H1 (cell line): ENCODE data around the gene SLC13A3. TPM values are rescaled to one million over a fixed set of nuclear protein-coding genes. Genes with fewer than 3 reads are reported as not detected.

Experiments
- CTCF ChIA-PET: fragments of 300-600 bp; sonication (Branson Sonifier 250); formaldehyde crosslinking; loops from one replicate; lab custom pipeline; 2021; ENCODE audit not compliant: partially characterized antibody; lab: Charles Lee
- POLR2A ChIA-PET: fragments of 300-600 bp; sonication (Branson Sonifier 250); formaldehyde crosslinking; loops from one replicate; lab custom pipeline; 2021; ENCODE audit warnings: inconsistent platforms; ENCODE audit not compliant: partially characterized antibody; lab: Charles Lee
- DNase-seq, 2 experiments: peaks; one replicate each; pipeline versions ENCODE4 v3.0.0 to v3.0.0-alpha.2; 2010 to 2022; ENCODE audit warnings: low spot score in 2 of 2, low read depth in 1 of 2, mixed read lengths in 1 of 2
- FAIRE-seq: peaks from 2 replicates; lab custom pipeline; 2011; peaks lifted over from hg19 to GRCh38; lab: Jason Lieb, UNC
- H2AFZ ChIP-seq: 2 replicates; pipeline ENCODE4 v1.8.1; 2012; ENCODE audit warnings: low read length, inconsistent platforms
- H2AK5ac ChIP-seq: 2 replicates; pipeline ENCODE4 v1.6.1; 2013; ENCODE audit warnings: low read depth, low read length
- H2BK120ac ChIP-seq: replicated peaks from 2 replicates; pipeline ENCODE3; 2013; ENCODE audit warnings: low read depth, low read length, inconsistent platforms
- H2BK12ac ChIP-seq: 2 replicates; pipeline ENCODE4 v1.6.1; 2013; ENCODE audit warnings: low read depth, low read length
- H2BK15ac ChIP-seq: 2 replicates; pipeline ENCODE4 v1.6.1; 2013; ENCODE audit warnings: low read length
- H2BK20ac ChIP-seq: 2 replicates; pipeline ENCODE4 v1.6.1; 2013; ENCODE audit warnings: low read length
- H2BK5ac ChIP-seq: 2 replicates; pipeline ENCODE4 v1.6.1; 2013; ENCODE audit warnings: low read depth, low read length
- H3K14ac ChIP-seq: 2 replicates; pipeline ENCODE4 v1.6.1; 2013; ENCODE audit warnings: inconsistent platforms; ENCODE audit not compliant: insufficient read length
- H3K18ac ChIP-seq: 2 replicates; pipeline ENCODE4 v1.6.1; 2013; ENCODE audit warnings: low read length; ENCODE audit errors: extremely low read depth
- H3K23ac ChIP-seq: 2 replicates; pipeline ENCODE4 v1.6.1; 2013; ENCODE audit warnings: inconsistent platforms; ENCODE audit not compliant: insufficient read length
- H3K23me2 ChIP-seq: 2 replicates; pipeline ENCODE4 v1.6.1; 2013; ENCODE audit warnings: low read depth, low read length
- H3K27ac ChIP-seq: 2 replicates; pipeline ENCODE4 v1.6.1; 2011; ENCODE audit warnings: low read depth, low read length, inconsistent platforms
- H3K27me3 ChIP-seq, 4 experiments: replicated peaks in 1 of 4; 1 replicate in 1 of 4; 2 replicates in 3 of 4; pipeline versions ENCODE4 v1.6.1 to v1.8.1; 2011 to 2013; ENCODE audit warnings: low read length in 3 of 4, mild to moderate bottlenecking in 3 of 4, inconsistent platforms in 2 of 4, mixed read lengths in 2 of 4, moderate library complexity in 1 of 4; ENCODE audit not compliant: control insufficient read depth in 3 of 4, insufficient read depth in 3 of 4; ENCODE audit errors: extremely low read depth in 1 of 4
- H3K36me3 ChIP-seq, 4 experiments: 2 replicates each; pipeline versions ENCODE4 v1.6.1 to v1.8.1; 2011 to 2013; ENCODE audit warnings: mild to moderate bottlenecking in 4 of 4, low read length in 3 of 4, moderate library complexity in 2 of 4, control low read depth in 1 of 4, inconsistent platforms in 1 of 4; ENCODE audit not compliant: insufficient read depth in 4 of 4, control insufficient read depth in 2 of 4
- H3K4ac ChIP-seq: replicated peaks from 2 replicates; pipeline ENCODE3; 2013; ENCODE audit warnings: low read length, low read depth, mixed read lengths, inconsistent platforms; ENCODE audit not compliant: insufficient read length
- H3K4me1 ChIP-seq, 4 experiments: replicated peaks in 1 of 4; 1 replicate in 1 of 4; 2 replicates in 3 of 4; pipeline versions ENCODE4 v1.6.1 to v1.8.1; 2011 to 2013; ENCODE audit warnings: low read length in 3 of 4, inconsistent platforms in 2 of 4, mixed read lengths in 1 of 4; ENCODE audit not compliant: insufficient read depth in 4 of 4, control insufficient read depth in 3 of 4
- H3K4me2 ChIP-seq, 2 experiments: 2 replicates each; pipeline versions ENCODE4 v1.6.1 to v1.8.1; 2011 to 2013; ENCODE audit warnings: low read depth in 2 of 2, low read length in 2 of 2, control low read depth in 1 of 2, inconsistent platforms in 1 of 2, mild to moderate bottlenecking in 1 of 2; ENCODE audit not compliant: insufficient read depth in 1 of 2
- H3K4me3 ChIP-seq, 4 experiments: fragments of 200-600, 300-600 bp in 1 of 4; sonication (generic), shearing (Covaris generic), sonication (Bioruptor Twin) in 1 of 4; 2 replicates each; pipeline versions ENCODE4 v1.5.1 to v1.8.1; 2011 to 2016; ENCODE audit warnings: low read length in 4 of 4, low read depth in 3 of 4, control low read depth in 2 of 4, inconsistent platforms in 2 of 4, mild to moderate bottlenecking in 2 of 4, mixed read lengths in 1 of 4, moderate library complexity in 1 of 4; ENCODE audit not compliant: insufficient read depth in 2 of 4; ENCODE audit errors: extremely low read depth in 1 of 4
- H3K56ac ChIP-seq: replicated peaks from 2 replicates; pipeline ENCODE3; 2013; ENCODE audit warnings: low read depth, mild to moderate bottlenecking, mixed read lengths, low read length, inconsistent platforms; ENCODE audit not compliant: insufficient read length
- H3K79me1 ChIP-seq: 2 replicates; pipeline ENCODE4 v1.6.1; 2013; ENCODE audit warnings: low read depth, low read length, control low read depth
- H3K79me2 ChIP-seq, 2 experiments: 2 replicates each; pipeline versions ENCODE4 v1.6.1 to v1.8.1; 2012 to 2013; ENCODE audit warnings: low read length in 2 of 2, mild to moderate bottlenecking in 2 of 2, inconsistent platforms in 1 of 2; ENCODE audit not compliant: insufficient read depth in 2 of 2, control insufficient read depth in 1 of 2
- H3K9ac ChIP-seq, 4 experiments: replicated peaks in 1 of 4; 1 replicate in 1 of 4; 2 replicates in 3 of 4; pipeline versions ENCODE4 v1.6.1 to v1.8.1; 2011 to 2013; ENCODE audit warnings: low read depth in 3 of 4, low read length in 3 of 4, control low read depth in 2 of 4, mild to moderate bottlenecking in 2 of 4, moderate library complexity in 2 of 4, inconsistent platforms in 1 of 4; ENCODE audit errors: extremely low read depth in 1 of 4
- H3K9me3 ChIP-seq, 2 experiments: 2 replicates each; pipeline versions ENCODE4 v1.6.1 to v1.8.1; 2012 to 2013; ENCODE audit warnings: mild to moderate bottlenecking in 2 of 2, moderate library complexity in 2 of 2, control low read depth in 1 of 2, inconsistent platforms in 1 of 2, low read depth in 1 of 2, low read length in 1 of 2, mixed read lengths in 1 of 2; ENCODE audit not compliant: insufficient read depth in 2 of 2
- H4K20me1 ChIP-seq, 2 experiments: replicated peaks in 1 of 2; 2 replicates each; pipeline versions ENCODE3 to v1.8.1; 2011 to 2013; ENCODE audit warnings: inconsistent platforms in 2 of 2, low read length in 2 of 2, mild to moderate bottlenecking in 1 of 2; ENCODE audit not compliant: insufficient read depth in 2 of 2, control insufficient read depth in 1 of 2
- H4K5ac ChIP-seq: 2 replicates; pipeline ENCODE4 v1.6.1; 2013; ENCODE audit warnings: low read length, low read depth, mixed read lengths, inconsistent platforms; ENCODE audit not compliant: insufficient read length
- H4K8ac ChIP-seq: 2 replicates; pipeline ENCODE4 v1.8.0; 2013; ENCODE audit warnings: mild to moderate bottlenecking, moderate library complexity, low read length, inconsistent platforms; ENCODE audit not compliant: insufficient read depth; ENCODE audit errors: extremely low read depth
- H4K91ac ChIP-seq: replicated peaks from 2 replicates; pipeline ENCODE3; 2013; ENCODE audit warnings: low read length, mixed read lengths, inconsistent platforms; ENCODE audit not compliant: insufficient read length
- KDM1A ChIP-seq: fragments of 200-600, 300-600 bp; sonication (generic); IDR thresholded peaks from 2 replicates; pipeline ENCODE4 v1.7.1; 2016; ENCODE audit warnings: mild to moderate bottlenecking, low read length, borderline replicate concordance
- KDM5A ChIP-seq: fragments of 200-600 bp; IDR thresholded peaks from 2 replicates; pipeline ENCODE4 v1.7.1; 2012; ENCODE audit warnings: mild to moderate bottlenecking, low read length, inconsistent platforms, mixed read lengths
- SIN3A ChIP-seq, 2 experiments: IDR thresholded peaks in 1 of 2; conservative IDR thresholded peaks in 1 of 2; 2 replicates each; pipeline ENCODE4 v1.6.1; 2011 to 2012; ENCODE audit warnings: low read length in 2 of 2, improper control_type of control experiment in 1 of 2, low read depth in 1 of 2, mild to moderate bottlenecking in 1 of 2
- WGBS, 2 experiments: shearing (Covaris generic) in 1 of 2; methylation state at CpG; one replicate each; pipeline versions ENCODE4 v1.1.6 to v1.1.7; 2013 to 2015; ENCODE audit warnings: low lambda C conversion rate in 2 of 2, mixed read lengths in 2 of 2, inconsistent platforms in 1 of 2, low coverage in 1 of 2, missing lambda C conversion rate in 1 of 2; ENCODE audit not compliant: insufficient replicate concordance in 2 of 2, insufficient coverage in 1 of 2, insufficient read length in 1 of 2; ENCODE audit errors: extremely low coverage in 1 of 2, missing lambda C conversion rate in 1 of 2; 5-methylcytosine and 5-hydroxymethylcytosine counted together
- polyA plus RNA-seq, 7 experiments: library from polyadenylated mRNA; depleted of rRNA in 3 of 7; stranded (reverse) in 5 of 7; unstranded in 2 of 7; fragments of >200 nt in 5 of 7; fragments of 200-250 nt in 2 of 7; gene quantifications; 1 replicate in 5 of 7; 2 replicates in 1 of 7; 4 replicates in 1 of 7; pipeline versions ENCODE4 v1.2.1 to v1.2.3, GENCODE V29; 2011 to 2013; ENCODE audit warnings: missing spikeins in 2 of 7, mixed read lengths in 2 of 7
- total RNA-seq: library from RNA; stranded (reverse); fragmentation: NEBNext Ultra II Directional; extraction: Animal tissue kit (Norgen Biotek cat#: 25700); gene quantifications from 2 replicates; pipeline ENCODE4 v1.2.1, GENCODE V29; 2021
- TF ChIP-seq, protein P1 (sequence below): IDR thresholded peaks from 2 replicates; pipeline ENCODE4 v1.6.1; 2012; ENCODE audit warnings: inconsistent platforms

The SLC13A3 gene
- total and polyA plus RNA-seq, 2 of the 8 experiments (the other 6 are each of a cell fraction or from before 2014, with no cell fraction given): 9.4 to 12.6 TPM

DNA sequence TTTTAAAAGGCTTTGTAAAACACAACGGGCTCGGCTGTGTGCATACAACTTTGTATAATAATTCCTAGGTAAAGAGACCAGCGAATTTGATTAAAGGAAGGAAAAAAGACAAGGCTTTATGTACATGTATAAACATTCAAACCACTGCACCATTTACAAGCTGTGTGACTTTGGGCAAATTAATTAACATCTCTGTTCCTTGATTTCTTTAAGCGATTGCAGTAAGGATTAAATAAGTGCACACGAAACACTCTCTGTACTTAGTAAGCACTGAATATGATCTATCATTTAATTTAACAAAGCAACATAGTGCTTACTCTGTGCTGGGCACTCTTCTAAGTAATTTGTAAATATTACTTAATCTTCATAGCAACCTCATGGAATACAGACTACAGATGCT lies 81.3 kb downstream of the SLC13A3 start:
- no peak overlapping the region for H3K9ac ChIP-seq
- no peak overlapping the region for H2BK15ac ChIP-seq
- H3K23me2 ChIP-seq: no peaks in the 10 kb centered on the region
- H2BK5ac ChIP-seq: no peak overlapping the region
- no peak overlapping the region for H3K23ac ChIP-seq
- no peaks in the 10 kb centered on the region; a peak in 1 of 7 replicates for H3K4me1 ChIP-seq
- no peak overlapping the region for H2BK120ac ChIP-seq
- CTCF ChIA-PET: no interaction called here
- no peak overlapping the region for H3K14ac ChIP-seq
- no peaks in the 10 kb centered on the region for H3K9me3 ChIP-seq
- H3K27ac ChIP-seq: no peak overlapping the region
- H3K4me2 ChIP-seq: no peak overlapping the region
- no peak overlapping the region for H3K56ac ChIP-seq
- H3K18ac ChIP-seq: no peak overlapping the region
- no peak overlapping the region for H2BK12ac ChIP-seq
- no peak overlapping the region for H2AFZ ChIP-seq
- 93% methylated on average over 5 of the region's 5 CpGs; no CpG with 5 or more reads in 1 of the 2 experiments for WGBS, 2 experiments
- no peak overlapping the region for H2AK5ac ChIP-seq
- H3K79me1 ChIP-seq: no peaks in the 10 kb centered on the region
- TF ChIP-seq, protein P1, sequence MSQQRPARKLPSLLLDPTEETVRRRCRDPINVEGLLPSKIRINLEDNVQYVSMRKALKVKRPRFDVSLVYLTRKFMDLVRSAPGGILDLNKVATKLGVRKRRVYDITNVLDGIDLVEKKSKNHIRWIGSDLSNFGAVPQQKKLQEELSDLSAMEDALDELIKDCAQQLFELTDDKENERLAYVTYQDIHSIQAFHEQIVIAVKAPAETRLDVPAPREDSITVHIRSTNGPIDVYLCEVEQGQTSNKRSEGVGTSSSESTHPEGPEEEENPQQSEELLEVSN: no peak
- no peak for TF ChIP-seq KDM5A
- no peak for TF ChIP-seq SIN3A (conservative IDR thresholded peaks at IDR 0.05 in 1 of 2, IDR thresholded peaks at IDR 0.05 in 1 of 2; ENCODE audit: low read depth in 1 of 2, low read length in 2 of 2)
- 0 out of 2 replicates have a peak, but pooled peaks have one; percentile 26 for TF ChIP-seq KDM1A
- H3K4ac ChIP-seq: no peak overlapping the region
- no peak for DNase-seq
- no peak for FAIRE-seq
- POLR2A ChIA-PET: interaction anchor here (1.2 kb wide), 1 partner anchor 12 kb away, joined by 3 read pairs; no protein-coding TSS in a partner anchor
- H3K4me3 ChIP-seq: no peak overlapping the region
- no peak overlapping the region for H4K91ac ChIP-seq
- H3K27me3 ChIP-seq: no peaks in the 10 kb centered on the region
- no peaks in the 10 kb centered on the region for H3K79me2 ChIP-seq
- H2BK20ac ChIP-seq: no peak overlapping the region
- no peaks in the 10 kb centered on the region for H3K36me3 ChIP-seq
- no peak overlapping the region for H4K8ac ChIP-seq
- no peaks in the 10 kb centered on the region for H4K20me1 ChIP-seq
- no peak overlapping the region for H4K5ac ChIP-seq
